ENCODE data around the gene IGSF6. TPM values are rescaled to one million over a fixed set of nuclear protein-coding genes. Genes with fewer than 3 reads are reported as not detected.

The IGSF6 gene
- total and polyA plus RNA-seq, 2 of the 8 experiments (the other 6 are each of a cell fraction or from before 2014, with no cell fraction given): not detected

GRCh38 chr16:21663889-21664647 lies 11.7 kb upstream of the IGSF6 start, which contains the start of gene OTOA:
OTOA (plus strand) TSS chr16:21663968; CDS start chr16:21678515, 14,547 bp downstream.
- CTCF ChIA-PET (ENCODE audit: partially characterized antibody): interaction anchor here (1.0 to 3.2 kb wide), 6 partner anchors 12 to 81 kb away, joined by 3 to 13 read pairs (median 5); no protein-coding TSS in a partner anchor
- H4K8ac ChIP-seq (ENCODE audit: extremely low read depth, insufficient read depth, low read length): 0 out of 2 replicates have a peak within 1 kb of the TSS, but pooled peaks have one; percentile 65
- H2BK20ac ChIP-seq (ENCODE audit: low read length): no peak within 1 kb of the TSS
- no peak within 1 kb of the TSS for H3K23ac ChIP-seq (ENCODE audit: insufficient read length)
- H4K5ac ChIP-seq (ENCODE audit: insufficient read length, low read depth, low read length): no peak within 1 kb of the TSS
- H3K4me2 ChIP-seq (ENCODE audit: insufficient read depth in 1 of 2, low read depth in 2 of 2, low read length in 2 of 2): peak within 1 kb of the TSS; percentile 61 to 72
- no peaks in the 10 kb centered on the region for H3K79me1 ChIP-seq (ENCODE audit: low read depth, low read length)
- no peaks in the 10 kb centered on the region for H4K20me1 ChIP-seq (replicated peaks in 1 of 2; ENCODE audit: control insufficient read depth in 1 of 2, insufficient read depth in 2 of 2, low read length in 2 of 2)
- POLR2A ChIA-PET (ENCODE audit: partially characterized antibody): no interaction called here
- H3K14ac ChIP-seq (ENCODE audit: insufficient read length): no peak within 1 kb of the TSS
- peak within 1 kb of the TSS in 2 of 4 experiments; percentile 43 to 57; a peak in 5 of 8 replicates for H3K4me3 ChIP-seq (ENCODE audit: extremely low read depth in 1 of 4, insufficient read depth in 2 of 4, low read depth in 3 of 4, low read length in 4 of 4)
- H3K27me3 ChIP-seq (replicated peaks in 1 of 4; ENCODE audit: control insufficient read depth in 3 of 4, extremely low read depth in 1 of 4, insufficient read depth in 3 of 4, low read length in 3 of 4): no peaks in the 10 kb centered on the region
- H3K23me2 ChIP-seq (ENCODE audit: low read depth, low read length): no peaks in the 10 kb centered on the region; the same call in 1 of the 2 replicates
- FAIRE-seq (no peak), DNase-seq (ENCODE audit: low read depth in 1 of 2, low spot score in 2 of 2) (peak; percentile 29 to 71)
- no peaks in the 10 kb centered on the region for H3K9me3 ChIP-seq (ENCODE audit: insufficient read depth in 2 of 2, low read depth in 1 of 2, low read length in 1 of 2)
- no peak within 1 kb of the TSS for H3K56ac ChIP-seq (replicated peaks; ENCODE audit: insufficient read length, low read depth, low read length)
- H3K18ac ChIP-seq (ENCODE audit: extremely low read depth, low read length): no peak within 1 kb of the TSS; the same call in 1 of the 2 replicates
- H2AK5ac ChIP-seq (ENCODE audit: low read depth, low read length): no peak within 1 kb of the TSS
- peak within 1 kb of the TSS; percentile 85; the same call in 1 of the 2 replicates for H2AFZ ChIP-seq (ENCODE audit: low read length)
- H2BK15ac ChIP-seq (ENCODE audit: low read length): no peak within 1 kb of the TSS
- H3K27ac ChIP-seq (ENCODE audit: low read depth, low read length): no peak within 1 kb of the TSS
- no peak within 1 kb of the TSS for H3K4ac ChIP-seq (replicated peaks; ENCODE audit: insufficient read length, low read depth, low read length)
- TF ChIP-seq CHD2 (IDR thresholded peaks at IDR 0.05; ENCODE audit: low read length): no peak
- no peak for TF ChIP-seq MAX (IDR thresholded peaks at IDR 0.05)
- H3K36me3 ChIP-seq (ENCODE audit: control insufficient read depth in 2 of 4, insufficient read depth in 4 of 4, low read length in 3 of 4): no peaks in the 10 kb centered on the region
- H3K9ac ChIP-seq (replicated peaks in 1 of 4; ENCODE audit: extremely low read depth in 1 of 4, low read depth in 3 of 4, low read length in 3 of 4): no peak within 1 kb of the TSS
- H3K79me2 ChIP-seq (ENCODE audit: control insufficient read depth in 1 of 2, insufficient read depth in 2 of 2, low read length in 2 of 2): no peaks in the 10 kb centered on the region
- 35% methylated on average over 21 of the region's 45 CpGs; no CpG with 5 or more reads in 1 of the 2 experiments for WGBS, 2 experiments (ENCODE audit: extremely low coverage in 1 of 2, insufficient coverage in 1 of 2, insufficient read length in 1 of 2, insufficient replicate concordance in 2 of 2, low coverage in 1 of 2, low lambda C conversion rate in 2 of 2, missing lambda C conversion rate in 1 of 2)
- H2BK5ac ChIP-seq (ENCODE audit: low read depth, low read length): no peak within 1 kb of the TSS
- H3K4me1 ChIP-seq (replicated peaks in 1 of 4; ENCODE audit: control insufficient read depth in 3 of 4, insufficient read depth in 4 of 4, low read length in 3 of 4): peaks cover 0 to 9% (median 2%) of the 10 kb centered on the region in 4 experiments; a peak in 4 of 7 replicates
- no peak within 1 kb of the TSS for H2BK120ac ChIP-seq (replicated peaks; ENCODE audit: low read depth, low read length)
- no peak within 1 kb of the TSS for H4K91ac ChIP-seq (replicated peaks; ENCODE audit: insufficient read length, low read length)
- H2BK12ac ChIP-seq (ENCODE audit: low read depth, low read length): no peak within 1 kb of the TSS
